HepG2 (cell line): ENCODE data around the gene RASSF6. TPM values are rescaled to one million over a fixed set of nuclear protein-coding genes. Genes with fewer than 3 reads are reported as not detected.
A peak's percentile ranks its signal among the peaks of the same experiment; 100 is the strongest.

Experiments
- ATF1 ChIP-seq: IDR thresholded peaks from 2 replicates; pipeline ENCODE4 v1.6.1; 2016; ENCODE audit warnings: mild to moderate bottlenecking, control low read depth
- EED ChIP-seq: sonication (generic); formaldehyde crosslinking; IDR thresholded peaks from 2 replicates; pipeline ENCODE4 v1.5.0; 2020; ENCODE audit warnings: mild to moderate bottlenecking, missing genetic modification reagents
- FOSL1 ChIP-seq: sonication (generic); formaldehyde crosslinking; IDR thresholded peaks from 2 replicates; pipeline ENCODE4 v1.9.0; 2021; ENCODE audit warnings: missing genetic modification reagents, borderline replicate concordance
- GATAD2A ChIP-seq: IDR thresholded peaks from 2 replicates; pipeline ENCODE4 v1.6.1; 2016
- MBD4 ChIP-seq: IDR thresholded peaks from 2 replicates; pipeline ENCODE4 v1.6.1; 2012; ENCODE audit warnings: low read length, inconsistent platforms, borderline replicate concordance
- RBFOX2 ChIP-seq: fragments of 200-400 bp; formaldehyde crosslinking; IDR thresholded peaks from 2 replicates; pipeline ENCODE4 v1.6.1; 2017; ENCODE audit warnings: low read depth, mild to moderate bottlenecking, low read length
- SETDB1 ChIP-seq: sonication (generic); formaldehyde crosslinking; IDR thresholded peaks from 2 replicates; pipeline ENCODE4 v1.5.1; 2020; ENCODE audit warnings: missing genetic modification reagents, mild to moderate bottlenecking, borderline replicate concordance
- SIX4 ChIP-seq: sonication (generic); formaldehyde crosslinking; IDR thresholded peaks from 2 replicates; pipeline ENCODE4 v1.4.0; 2020; ENCODE audit warnings: missing genetic modification reagents
- SMAD3 ChIP-seq: sonication (generic); formaldehyde crosslinking; IDR thresholded peaks from 2 replicates; pipeline ENCODE4 v1.4.0; 2020; ENCODE audit warnings: missing genetic modification reagents
- UBTF ChIP-seq: sonication (generic); formaldehyde crosslinking; IDR thresholded peaks from 2 replicates; pipeline ENCODE4 v1.4.0; 2020; ENCODE audit warnings: mild to moderate bottlenecking, missing genetic modification reagents
- ZBTB40 ChIP-seq, 2 experiments: fragments of 450-650 bp in 1 of 2; sonication (generic) in 1 of 2; formaldehyde crosslinking in 1 of 2; IDR thresholded peaks; 2 replicates each; pipeline versions ENCODE4 v1.6.1 to v1.8.0; 2016 to 2022; ENCODE audit warnings: antibody characterized with exemption in 1 of 2, mild to moderate bottlenecking in 1 of 2, missing genetic modification reagents in 1 of 2
- ZFYVE20 ChIP-seq: sonication (generic); formaldehyde crosslinking; IDR thresholded peaks from 2 replicates; pipeline ENCODE4 v1.8.0; 2023; ENCODE audit warnings: low read depth, mild to moderate bottlenecking, moderate library complexity, missing genetic modification reagents, borderline replicate concordance
- ZNF205 ChIP-seq: IDR thresholded peaks from 2 replicates; pipeline ENCODE4 v1.6.1; 2018; ENCODE audit warnings: missing biosample characterization, missing genetic modification reagents
- ZNF24 ChIP-seq: fragments of 450-650 bp; IDR thresholded peaks from 2 replicates; pipeline ENCODE4 v1.6.1; 2017; ENCODE audit warnings: antibody characterized with exemption, mild to moderate bottlenecking
- ZNF556 ChIP-seq: sonication (generic); formaldehyde crosslinking; IDR thresholded peaks from 2 replicates; pipeline ENCODE4 v1.4.0; 2020; ENCODE audit warnings: mild to moderate bottlenecking, missing genetic modification reagents, borderline replicate concordance
- polyA plus RNA-seq, 8 experiments: library from polyadenylated mRNA; depleted of rRNA in 3 of 8; stranded (reverse) in 7 of 8; unstranded in 1 of 8; fragments of >200 nt; fragmentation: Illumina TruSeq in 4 of 8; extraction: Trizol in 4 of 8; gene quantifications; 2 replicates each; pipeline versions ENCODE4 v1.2.1 to v1.2.3, GENCODE V29; 2011 to 2016; ENCODE audit warnings: low read depth in 4 of 8, missing spikeins in 1 of 8, mixed read lengths in 1 of 8; ENCODE audit not compliant: insufficient read depth in 1 of 8
- total RNA-seq, 5 experiments: library from RNA; depleted of rRNA; stranded (reverse); fragments of >200 nt; fragmentation: Illumina TruSeq; extraction: Trizol; gene quantifications; 2 replicates each; pipeline ENCODE4 v1.2.3, GENCODE V29; 2016; ENCODE audit warnings: low read depth in 1 of 5
- TF ChIP-seq, protein P1 (sequence below): sonication (generic); IDR thresholded peaks from 2 replicates; pipeline ENCODE4 v1.6.1; 2016; ENCODE audit warnings: low read depth, borderline replicate concordance
- TF ChIP-seq, protein P2 (sequence below): IDR thresholded peaks from 2 replicates; pipeline ENCODE4 v1.6.1; 2016; ENCODE audit warnings: missing genetic modification reagents, missing compliant biosample characterization

RASSF6 gene
- total and polyA plus RNA-seq, 2 of the 13 experiments (the other 11 are each of a cell fraction or from before 2014, with no cell fraction given): 0.03 to 0.11 TPM

DNA sequence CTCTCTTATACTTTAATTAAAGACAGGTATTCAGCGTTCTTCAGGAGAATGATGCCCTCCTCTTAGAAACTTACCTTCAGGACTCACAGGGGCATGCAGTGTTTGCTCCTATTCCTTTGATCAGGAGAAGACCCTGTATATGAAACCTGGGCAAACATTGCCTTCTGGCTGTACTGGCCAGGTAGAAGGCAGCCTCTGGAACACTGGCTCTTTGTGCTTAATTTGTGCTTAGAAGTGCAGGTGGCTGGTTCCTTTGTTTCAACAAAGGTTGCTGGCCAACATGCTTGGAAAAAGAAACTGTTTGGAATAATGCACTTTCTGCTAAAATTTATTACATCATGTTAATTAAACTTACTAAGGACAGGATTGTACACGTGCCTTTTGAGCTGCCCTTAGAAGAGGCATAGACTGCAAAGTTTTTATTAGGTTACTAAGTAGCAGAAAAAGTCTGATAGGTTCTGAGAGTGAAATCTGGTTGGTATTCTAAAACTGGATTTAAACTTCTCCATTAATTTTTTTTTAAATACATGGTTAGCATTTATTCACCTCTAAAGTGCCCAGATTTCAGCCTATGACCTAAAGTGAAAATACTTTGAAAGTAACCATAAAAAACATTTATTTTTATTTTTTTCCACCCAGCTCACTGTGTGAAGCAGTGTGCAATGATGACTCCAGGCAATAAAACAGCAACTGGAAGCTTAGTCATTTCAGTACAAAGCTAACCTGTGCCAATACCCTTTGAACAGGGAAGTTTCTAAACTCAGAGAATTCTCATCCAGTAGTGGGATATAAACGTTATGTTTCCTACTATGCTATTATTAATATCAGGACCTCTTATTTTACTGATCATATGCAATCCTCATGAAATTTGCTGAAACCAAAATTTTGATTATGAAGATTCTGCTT lies 11.3 kb downstream of the RASSF6 start (continued):
- TF ChIP-seq, protein P1, sequence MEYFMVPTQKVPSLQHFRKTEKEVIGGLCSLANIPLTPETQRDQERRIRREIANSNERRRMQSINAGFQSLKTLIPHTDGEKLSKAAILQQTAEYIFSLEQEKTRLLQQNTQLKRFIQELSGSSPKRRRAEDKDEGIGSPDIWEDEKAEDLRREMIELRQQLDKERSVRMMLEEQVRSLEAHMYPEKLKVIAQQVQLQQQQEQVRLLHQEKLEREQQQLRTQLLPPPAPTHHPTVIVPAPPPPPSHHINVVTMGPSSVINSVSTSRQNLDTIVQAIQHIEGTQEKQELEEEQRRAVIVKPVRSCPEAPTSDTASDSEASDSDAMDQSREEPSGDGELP: no peak
- TF ChIP-seq ATF1 (CRISPR knock-in tag) (no peak), ZNF205 (CRISPR knock-in tag) (no peak), GATAD2A (CRISPR knock-in tag) (peak; percentile 40; the same call in 1 of the 2 replicates), UBTF (CRISPR knock-in tag) (no peak), EED (CRISPR knock-in tag) (no peak), ZNF556 (CRISPR knock-in tag) (no peak), FOSL1 (no peak), ZFYVE20 (CRISPR knock-in tag) (no peak), SIX4 (CRISPR knock-in tag) (no peak), MBD4 (no peak), SETDB1 (no peak), RBFOX2 (no peak), SMAD3 (CRISPR knock-in tag) (no peak), ZBTB40 (IDR thresholded peaks at IDR 0.05) (no peak), ZBTB40 (CRISPR knock-in tag; IDR thresholded peaks at IDR 0.05) (no peak), ZNF24 (no peak)
- TF ChIP-seq, protein P2, sequence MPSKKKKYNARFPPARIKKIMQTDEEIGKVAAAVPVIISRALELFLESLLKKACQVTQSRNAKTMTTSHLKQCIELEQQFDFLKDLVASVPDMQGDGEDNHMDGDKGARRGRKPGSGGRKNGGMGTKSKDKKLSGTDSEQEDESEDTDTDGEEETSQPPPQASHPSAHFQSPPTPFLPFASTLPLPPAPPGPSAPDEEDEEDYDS (CRISPR knock-in tag): 0 out of 2 replicates have a peak, but pooled peaks have one; percentile 14
